T-helper 17 cell (primary cell): ENCODE data around the gene OPTC. TPM values are rescaled to one million over a fixed set of nuclear protein-coding genes. Genes with fewer than 3 reads are reported as not detected.

Source experiments
- ATAC-seq: fragments of 150-1000 bp; cut with Tn5 transposase; 2 replicates; pipeline ENCODE4 v1.10.0; 2021; ENCODE audit warnings: mild to moderate bottlenecking, moderate library complexity
- DNase-seq, 3 donors: peaks; one replicate each; pipeline versions ENCODE4 v3.0.0 to v3.0.0-alpha.2; 2020 to 2021
- H3K9me3 ChIP-seq: one replicate; pipeline ENCODE4 v1.7.0; 2013; ENCODE audit warnings: low read length, mild to moderate bottlenecking; ENCODE audit not compliant: control insufficient read depth, poor library complexity, severe bottlenecking
- H3K27ac Mint-ChIP-seq: one replicate; pipeline ENCODE4 v1.8.0; 2022; ENCODE audit warnings: mild to moderate bottlenecking, moderate library complexity, mixed read lengths
- H3K27me3 Mint-ChIP-seq: one replicate; pipeline ENCODE4 v1.8.0; 2022; ENCODE audit warnings: mixed read lengths
- H3K36me3 Mint-ChIP-seq: one replicate; pipeline ENCODE4 v1.8.0; 2022; ENCODE audit warnings: low read depth, mixed read lengths
- H3K4me1 Mint-ChIP-seq: one replicate; pipeline ENCODE4 v1.8.0; 2022; ENCODE audit warnings: mild to moderate bottlenecking, mixed read lengths
- H3K4me3 Mint-ChIP-seq: one replicate; pipeline ENCODE4 v1.8.0; 2022; ENCODE audit warnings: mild to moderate bottlenecking, moderate library complexity, mixed read lengths
- total RNA-seq, 4 donors: library from RNA in 2 of 4; stranded (reverse) in 2 of 4; gene quantifications; one replicate each; pipeline ENCODE4 v1.2.3 and lab custom pipeline; 2022 to 2026

Gene OPTC
- total RNA-seq, 2 donors from 2014 or later = not detected

- H3K9me3 ChIP-seq = no peaks in the 10 kb centered on the region
- no peak for DNase-seq
- no peak overlapping the region for H3K4me3 Mint-ChIP-seq
- peaks cover 5% of the 10 kb centered on the region for H3K4me1 Mint-ChIP-seq
- peaks cover 74% of the 10 kb centered on the region for H3K27me3 Mint-ChIP-seq
- ATAC-seq = no peak
- H3K36me3 Mint-ChIP-seq = peaks cover 5% of the 10 kb centered on the region
- H3K27ac Mint-ChIP-seq = no peak overlapping the region
Measured at GRCh38 chr1:203471841-203472240, 22.1 kb upstream of the OPTC start.

GRCh38 chr1:203473281-203473680 lies 20.7 kb upstream of the OPTC start:
- DNase-seq = no peak
- Mint-ChIP-seq H3K36me3 (peaks cover 5% of the 10 kb centered on the region), H3K4me3 (no peak overlapping the region), H3K27ac (no peak overlapping the region), H3K4me1 (peaks cover 5% of the 10 kb centered on the region), H3K27me3 (peaks cover 59% of the 10 kb centered on the region)
- no peaks in the 10 kb centered on the region for H3K9me3 ChIP-seq
- no peak for ATAC-seq

- Mint-ChIP-seq H3K4me1 (peaks cover 5% of the 10 kb centered on the region), H3K27ac (no peak overlapping the region), H3K4me3 (no peak overlapping the region), H3K36me3 (peaks cover 5% of the 10 kb centered on the region), H3K27me3 (peaks cover 59% of the 10 kb centered on the region)
- DNase-seq (no peak), ATAC-seq (no peak)
- H3K9me3 ChIP-seq = no peaks in the 10 kb centered on the region
Measured at GRCh38 chr1:203473781-203474305, 20.1 kb upstream of the OPTC start.

GRCh38 chr1:203475012-203475981 lies 18.7 kb upstream of the OPTC start, which contains the start of gene PRELP:
TSS of gene PRELP (plus strand) at chr1:203475806. CDS start at chr1:203483185, 7,379 bp downstream.
- DNase-seq (no peak), ATAC-seq (no peak)
- Mint-ChIP-seq H3K27me3 (peaks cover 47% of the 10 kb centered on the region), H3K36me3 (peaks cover 5% of the 10 kb centered on the region), H3K4me3 (no peak within 1 kb of the TSS), H3K4me1 (peaks cover 5% of the 10 kb centered on the region), H3K27ac (no peak within 1 kb of the TSS)
- H3K9me3 ChIP-seq = no peaks in the 10 kb centered on the region

GRCh38 chr1:203476216-203476814 lies 17.6 kb upstream of the OPTC start:
- H3K9me3 ChIP-seq = no peaks in the 10 kb centered on the region
- Mint-ChIP-seq H3K4me1 (peaks cover 8% of the 10 kb centered on the region), H3K27ac (no peak overlapping the region), H3K4me3 (no peak overlapping the region), H3K27me3 (peaks cover 42% of the 10 kb centered on the region), H3K36me3 (peaks cover 5% of the 10 kb centered on the region)
- no peak for DNase-seq
- ATAC-seq = no peak

GRCh38 chr1:203477748-203478147 lies 16.2 kb upstream of the OPTC start:
- peaks cover 5% of the 10 kb centered on the region for H3K36me3 Mint-ChIP-seq
- H3K27ac Mint-ChIP-seq = no peak overlapping the region
- no peak for ATAC-seq
- H3K4me1 Mint-ChIP-seq = peaks cover 11% of the 10 kb centered on the region
- no peaks in the 10 kb centered on the region for H3K9me3 ChIP-seq
- peaks cover 34% of the 10 kb centered on the region for H3K27me3 Mint-ChIP-seq
- no peak overlapping the region for H3K4me3 Mint-ChIP-seq
- no peak for DNase-seq

- Mint-ChIP-seq H3K36me3 (peaks cover 5% of the 10 kb centered on the region), H3K27ac (no peak overlapping the region), H3K27me3 (peaks cover 33% of the 10 kb centered on the region), H3K4me1 (peaks cover 11% of the 10 kb centered on the region), H3K4me3 (no peak overlapping the region)
- DNase-seq (no peak), ATAC-seq (no peak)
- H3K9me3 ChIP-seq = no peaks in the 10 kb centered on the region
Measured at GRCh38 chr1:203478231-203478630, 15.7 kb upstream of the OPTC start.

- ATAC-seq = no peak
- DNase-seq = no peak
- Mint-ChIP-seq H3K4me1 (peaks cover 11% of the 10 kb centered on the region), H3K27me3 (peaks cover 26% of the 10 kb centered on the region), H3K4me3 (no peak overlapping the region), H3K36me3 (peaks cover 5% of the 10 kb centered on the region), H3K27ac (no peak overlapping the region)
- no peaks in the 10 kb centered on the region for H3K9me3 ChIP-seq
Measured at GRCh38 chr1:203478986-203479385, 15.0 kb upstream of the OPTC start.

GRCh38 chr1:203479646-203480045 lies 14.3 kb upstream of the OPTC start:
- Mint-ChIP-seq H3K27me3 (peaks cover 24% of the 10 kb centered on the region), H3K4me1 (peaks cover 11% of the 10 kb centered on the region), H3K27ac (no peak overlapping the region), H3K36me3 (peaks cover 5% of the 10 kb centered on the region), H3K4me3 (no peak overlapping the region)
- no peaks in the 10 kb centered on the region for H3K9me3 ChIP-seq
- no peak for DNase-seq
- ATAC-seq = no peak

- DNase-seq = no peak
- Mint-ChIP-seq H3K4me3 (no peak overlapping the region), H3K27ac (no peak overlapping the region), H3K27me3 (peaks cover 21% of the 10 kb centered on the region), H3K36me3 (peaks cover 5% of the 10 kb centered on the region), H3K4me1 (peaks cover 11% of the 10 kb centered on the region)
- no peaks in the 10 kb centered on the region for H3K9me3 ChIP-seq
- ATAC-seq = no peak
Measured at GRCh38 chr1:203480084-203480483, 13.9 kb upstream of the OPTC start.

GRCh38 chr1:203480525-203481084 lies 13.3 kb upstream of the OPTC start:
- no peaks in the 10 kb centered on the region for H3K9me3 ChIP-seq
- no peak overlapping the region for H3K27ac Mint-ChIP-seq
- peak; percentile 21 to 31 (median 28) for DNase-seq
- H3K4me3 Mint-ChIP-seq = no peak overlapping the region
- H3K27me3 Mint-ChIP-seq = peaks cover 18% of the 10 kb centered on the region
- ATAC-seq = peak; percentile 71
- peaks cover 5% of the 10 kb centered on the region for H3K36me3 Mint-ChIP-seq
- peaks cover 11% of the 10 kb centered on the region for H3K4me1 Mint-ChIP-seq

- Mint-ChIP-seq H3K4me1 (peaks cover 7% of the 10 kb centered on the region), H3K27ac (no peak overlapping the region), H3K36me3 (peaks cover 2% of the 10 kb centered on the region), H3K27me3 (peaks cover 12% of the 10 kb centered on the region), H3K4me3 (no peak overlapping the region)
- DNase-seq = no peak
- ATAC-seq = no peak
- H3K9me3 ChIP-seq = no peaks in the 10 kb centered on the region
Measured at GRCh38 chr1:203481196-203481595, 12.8 kb upstream of the OPTC start.
